Frontal cortex (tissue), 4 donors: ENCODE measurements around the gene HECW1. TPM values are rescaled to one million over a fixed set of nuclear protein-coding genes. Genes with fewer than 3 reads are reported as not detected.

ENCODE experiments used
- DNase-seq, 2 donors: peaks; one replicate each; pipeline ENCODE4 v3.0.0; 2012; ENCODE audit warnings: low spot score in 2 of 2
- FAIRE-seq: peaks from 2 replicates; lab custom pipeline; 2012; peaks lifted over from hg19 to GRCh38; lab: Jason Lieb, UNC
- total RNA-seq: library from RNA; depleted of rRNA; stranded (reverse); fragments of >200 nt; gene quantifications from one replicate; pipeline ENCODE4 v1.2.3, GENCODE V29; 2014
- donor health status: control.
- donor health status: control.
- donor health status: control.

HECW1 gene
- total RNA-seq, 1 donor from 2014 or later: 41.6 TPM

DNA sequence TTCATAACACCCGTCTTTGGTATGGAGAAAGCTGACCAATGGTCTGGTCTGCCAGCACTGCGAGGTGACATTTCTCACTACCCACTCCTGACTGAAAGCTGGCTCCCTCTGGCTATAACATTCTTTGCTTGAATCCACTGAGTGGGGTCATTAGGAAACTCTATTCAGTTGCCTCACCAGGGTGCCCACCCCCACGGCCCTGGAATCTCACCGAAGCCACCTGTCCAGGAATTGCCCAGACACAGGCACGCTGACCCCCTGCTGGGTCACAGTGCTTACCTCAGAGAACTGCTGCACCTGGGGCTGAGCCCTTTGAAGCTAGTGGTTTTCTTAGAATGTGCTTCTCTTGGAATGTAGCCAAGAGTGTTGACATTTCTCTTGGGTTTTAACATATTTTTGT, 28.6 kb downstream of the HECW1 start:
- FAIRE-seq: no peak

DNA sequence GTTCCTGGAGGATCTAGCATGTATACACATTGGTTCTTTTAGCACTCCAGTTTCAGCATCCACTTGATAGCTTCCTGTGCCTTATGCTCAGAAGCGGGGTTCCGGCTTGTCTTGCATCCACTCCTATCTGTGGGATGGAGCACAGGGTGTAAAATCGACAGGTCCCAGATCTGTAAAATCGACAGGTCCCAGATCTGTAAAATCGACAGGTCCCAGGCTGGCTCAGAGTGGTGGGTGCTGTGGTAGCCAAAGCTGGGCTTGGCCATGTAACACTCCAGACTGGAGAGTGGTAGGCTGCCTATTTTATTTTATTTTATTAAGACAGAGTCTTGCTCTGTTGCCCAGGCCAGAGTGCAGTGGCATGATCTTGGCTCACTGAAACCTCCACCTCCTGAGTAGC, 30.3 kb downstream of the HECW1 start:
- DNase-seq (no peak), FAIRE-seq (no peak)

More for the DNA sequence above, 28.6 kb downstream of the HECW1 start:
- no peak for DNase-seq

DNA sequence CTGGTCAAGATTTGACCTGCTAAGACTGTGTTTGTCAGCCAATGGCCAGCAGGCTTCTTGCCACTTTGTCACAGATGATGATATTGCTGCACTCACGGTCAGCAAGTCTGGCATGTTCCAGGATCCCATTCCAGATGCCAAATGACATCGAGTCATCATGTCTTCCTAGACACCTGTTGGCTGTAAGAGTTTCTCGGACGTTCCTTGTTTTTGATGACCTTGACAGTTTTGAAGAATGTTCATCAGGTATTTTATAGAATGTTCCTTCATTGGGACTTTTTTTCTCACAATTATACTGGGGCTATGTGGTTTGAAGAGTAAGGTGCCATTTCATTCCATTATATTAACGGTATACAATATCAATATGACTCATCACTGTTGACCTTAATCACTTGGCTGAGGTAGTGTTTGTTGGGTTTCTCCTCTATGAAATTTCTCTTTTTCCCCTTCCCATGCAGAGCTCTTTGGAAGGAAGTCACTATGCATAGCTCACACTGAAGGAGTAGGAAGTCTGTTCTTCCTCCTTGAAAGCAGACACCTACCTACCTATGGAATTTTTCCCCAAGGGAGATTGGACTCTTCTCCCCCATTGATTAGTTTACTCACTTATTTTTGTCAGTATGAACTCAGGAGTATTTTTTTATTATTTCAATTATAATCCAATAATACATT, 31.6 kb downstream of the HECW1 start:
- DNase-seq (no peak), FAIRE-seq (no peak)

- DNase-seq (no peak), FAIRE-seq (no peak)
Observed at GRCh38 chr7:43148161-43148731, 35.8 kb downstream of the HECW1 start.

- no peak for DNase-seq
- no peak for FAIRE-seq
Observed at GRCh38 chr7:43151076-43151475, 38.6 kb downstream of the HECW1 start.

DNA sequence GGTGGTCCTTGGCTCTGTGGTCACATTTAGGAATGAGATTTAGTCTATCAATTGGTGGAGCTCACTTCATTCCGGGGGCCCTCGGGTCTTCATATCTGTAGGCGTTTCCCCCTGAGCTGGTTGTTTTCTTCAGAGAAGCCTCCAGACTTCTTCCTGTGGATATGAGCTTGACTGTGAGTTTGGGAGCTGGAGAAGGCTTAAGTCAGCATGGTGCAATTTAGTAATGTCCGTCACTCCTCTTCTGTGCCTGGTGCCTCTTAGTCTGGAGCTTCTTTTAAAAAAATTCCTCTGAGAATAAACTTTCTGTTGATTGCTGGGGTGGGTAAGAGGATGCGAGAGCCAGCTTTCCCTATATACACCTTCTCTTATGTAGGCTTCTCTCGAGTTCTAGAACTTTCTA, 40.2 kb downstream of the HECW1 start:
- FAIRE-seq: no peak

GRCh38 chr7:43155636-43156035, 43.2 kb downstream of the HECW1 start:
- no peak for DNase-seq

More for the DNA sequence above, 40.2 kb downstream of the HECW1 start:
- DNase-seq: no peak

DNA sequence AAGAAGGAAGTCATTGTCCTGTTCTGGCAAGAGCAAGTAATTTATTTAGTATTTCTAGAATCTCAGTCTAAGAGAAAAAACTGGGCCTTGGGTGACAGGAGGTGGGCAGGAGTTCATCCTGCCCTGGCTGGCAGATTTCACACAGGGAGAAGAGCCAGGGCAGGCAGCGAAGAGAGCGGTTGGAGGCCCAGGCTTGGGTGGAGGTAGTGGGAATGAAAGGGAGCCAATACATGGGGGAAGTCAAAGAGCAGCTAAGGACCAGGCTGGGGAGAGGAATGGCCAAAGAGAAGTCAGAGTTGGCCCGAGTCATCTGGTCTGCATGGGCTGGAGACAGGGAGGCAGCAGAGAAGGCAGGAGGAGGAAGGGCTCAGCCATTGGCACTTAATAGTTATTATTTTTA, 51.4 kb downstream of the HECW1 start:
- DNase-seq: no peak
- no peak for FAIRE-seq

More at GRCh38 chr7:43155636-43156035, 43.2 kb downstream of the HECW1 start:
- FAIRE-seq: no peak

DNA sequence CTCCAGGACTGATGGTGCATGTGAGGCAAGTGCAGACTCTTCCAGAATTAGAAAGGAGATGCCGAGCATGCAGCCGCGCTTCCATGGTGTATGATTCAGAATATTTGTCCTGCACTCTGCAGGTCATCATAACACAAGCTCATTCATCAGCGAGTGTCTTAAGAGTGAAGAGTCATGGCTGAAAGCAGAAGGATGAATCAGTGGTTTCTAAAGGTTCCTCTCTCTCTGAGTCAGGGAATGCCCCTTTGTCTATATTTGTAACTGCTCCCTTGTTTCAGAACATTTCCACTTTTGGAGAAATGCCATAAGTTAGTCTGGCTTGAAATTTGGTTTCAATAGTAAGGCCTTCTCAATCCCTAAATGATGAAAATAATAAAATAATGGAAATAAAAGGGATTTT, 52.3 kb downstream of the HECW1 start:
- no peak for FAIRE-seq

GRCh38 chr7:43166686-43167085, 54.2 kb downstream of the HECW1 start:
- no peak for DNase-seq
- no peak for FAIRE-seq

More for the DNA sequence above, 52.3 kb downstream of the HECW1 start:
- DNase-seq: peak; percentile 4 to 61

GRCh38 chr7:43169076-43169475, 56.6 kb downstream of the HECW1 start:
- DNase-seq (no peak), FAIRE-seq (no peak)

GRCh38 chr7:43170571-43170970, 58.1 kb downstream of the HECW1 start:
- no peak for FAIRE-seq
- no peak for DNase-seq

GRCh38 chr7:43175570-43176200, 63.2 kb downstream of the HECW1 start:
- DNase-seq: no peak
- FAIRE-seq: no peak

DNA sequence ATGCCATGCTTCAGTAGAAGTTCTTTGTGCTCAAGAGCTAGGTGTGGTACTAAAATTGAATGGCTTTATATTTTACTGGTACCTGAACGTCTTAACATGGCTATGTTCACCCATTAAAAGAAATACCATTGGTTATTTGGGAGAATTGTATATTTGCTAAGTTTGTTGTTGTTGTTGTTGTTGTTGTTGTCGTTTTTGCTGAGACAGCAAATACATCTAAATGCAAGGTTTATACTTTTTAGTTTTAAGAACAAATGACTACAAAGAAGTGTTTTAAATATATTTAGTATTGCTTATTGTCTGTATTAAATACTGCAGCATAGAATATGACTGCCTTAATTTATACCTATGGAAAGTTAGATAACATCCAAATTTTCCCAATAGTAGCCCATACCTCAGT, 66.9 kb downstream of the HECW1 start:
- FAIRE-seq (no peak), DNase-seq (no peak)

DNA sequence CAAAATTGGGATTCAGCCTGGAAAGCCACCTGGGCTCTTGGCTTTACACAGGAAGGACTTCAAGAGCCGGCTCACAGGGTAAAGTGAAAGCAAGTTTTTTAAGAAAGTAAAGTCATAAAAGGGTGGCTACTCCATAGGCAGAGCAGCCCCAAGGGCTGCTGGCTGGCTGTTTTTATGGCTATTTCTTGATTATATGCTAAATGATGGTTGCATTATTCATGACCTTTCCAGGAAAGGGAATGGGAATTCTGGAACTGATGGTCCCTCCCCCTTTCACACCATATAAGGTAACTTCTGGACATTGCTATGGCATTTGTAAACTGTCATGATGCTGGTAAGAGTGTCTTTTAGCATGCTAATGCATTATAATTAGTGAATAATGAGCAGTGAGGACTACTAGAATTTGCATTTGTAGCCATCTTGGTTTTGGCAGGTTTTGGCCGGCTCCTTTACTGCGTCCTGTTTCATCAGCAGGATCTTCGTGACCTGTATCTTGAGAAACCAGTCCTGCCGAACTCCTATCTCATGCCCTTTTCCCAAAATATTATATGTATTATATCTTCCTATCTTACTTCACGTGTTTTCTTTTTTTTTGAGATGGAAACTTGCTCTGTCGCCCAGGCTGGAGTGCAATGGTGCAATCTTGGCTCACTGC, 80.5 kb downstream of the HECW1 start:
- DNase-seq: no peak
- no peak for FAIRE-seq

- FAIRE-seq (no peak), DNase-seq (no peak)
Observed at GRCh38 chr7:43193893-43194292, 81.4 kb downstream of the HECW1 start.

DNA sequence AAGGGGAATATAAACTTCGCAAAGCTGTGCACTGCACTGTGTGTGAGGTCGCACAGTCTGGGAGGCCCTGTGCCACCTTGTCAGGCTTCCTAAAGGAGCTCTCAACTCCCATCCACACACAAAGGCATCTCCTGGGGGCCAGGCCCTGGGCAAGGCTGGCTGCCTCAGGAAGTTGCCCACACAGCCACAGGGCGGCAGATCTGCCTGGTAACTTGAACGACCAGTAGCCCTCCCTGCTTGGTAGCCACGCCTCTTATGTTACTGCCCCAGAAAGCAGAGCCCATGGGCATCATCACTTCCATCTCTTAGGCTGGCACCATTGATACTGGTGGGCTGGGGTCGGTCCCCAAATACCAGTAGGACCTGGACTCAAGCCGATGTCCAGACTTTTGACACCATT, 82.8 kb downstream of the HECW1 start:
- DNase-seq: no peak
- no peak for FAIRE-seq

- no peak for FAIRE-seq
- DNase-seq: no peak
Observed at GRCh38 chr7:43195768-43196167, 83.3 kb downstream of the HECW1 start.

GRCh38 chr7:43196379-43196778, 83.9 kb downstream of the HECW1 start:
- FAIRE-seq (no peak), DNase-seq (no peak)

GRCh38 chr7:43198016-43198415, 85.6 kb downstream of the HECW1 start:
- DNase-seq: no peak
- no peak for FAIRE-seq

GRCh38 chr7:43198599-43199090, 86.2 kb downstream of the HECW1 start:
- no peak for FAIRE-seq

More at GRCh38 chr7:43198599-43199090, 86.2 kb downstream of the HECW1 start:
- DNase-seq: no peak
